ENCODE results near the gene RAB20. TPM values are rescaled to one million over a fixed set of nuclear protein-coding genes. Genes with fewer than 3 reads are reported as not detected.

The RAB20 gene
- total RNA-seq, 1 experiment from 2014 or later: 0.75 TPM

DNA sequence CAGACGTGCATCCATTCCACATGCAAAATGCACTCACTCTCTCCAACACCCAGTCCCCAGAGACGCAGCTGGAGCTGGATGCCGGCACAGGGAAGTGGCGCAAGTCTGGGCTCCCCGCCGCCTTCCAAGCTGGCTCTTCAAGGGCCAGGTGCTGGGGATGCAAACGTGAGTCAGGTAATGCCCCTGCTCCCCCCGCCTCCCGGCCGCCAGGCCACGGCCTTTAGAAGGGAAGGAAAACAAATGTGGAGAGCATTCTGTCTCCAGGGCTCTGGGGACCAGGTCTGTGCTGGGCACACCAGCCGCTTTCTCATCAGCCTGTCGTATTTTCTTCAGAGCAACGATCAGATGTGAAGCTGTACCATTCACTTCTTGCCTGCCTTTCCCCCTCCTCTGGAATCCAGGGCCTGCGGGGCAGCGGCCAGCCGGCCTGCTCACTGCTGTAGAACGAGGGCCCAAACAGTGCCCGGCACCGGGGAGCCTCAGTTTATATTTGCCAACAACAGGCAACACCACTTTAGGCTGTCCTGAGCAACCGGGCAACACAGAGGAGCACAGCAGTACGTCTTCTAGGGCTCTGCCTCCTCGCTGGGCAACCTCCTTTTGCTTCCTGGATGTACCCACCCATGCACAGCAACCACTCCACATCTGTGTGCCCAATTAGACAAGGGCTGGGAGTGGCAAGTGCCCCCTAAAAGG lies 3.8 kb downstream of the RAB20 start:
- in situ Hi-C loops (cut with HindIII; ENCODE audit: low sequenced_read_pairs): no loop called here
- DNase-seq (ENCODE audit: low spot score): no peak

DNA sequence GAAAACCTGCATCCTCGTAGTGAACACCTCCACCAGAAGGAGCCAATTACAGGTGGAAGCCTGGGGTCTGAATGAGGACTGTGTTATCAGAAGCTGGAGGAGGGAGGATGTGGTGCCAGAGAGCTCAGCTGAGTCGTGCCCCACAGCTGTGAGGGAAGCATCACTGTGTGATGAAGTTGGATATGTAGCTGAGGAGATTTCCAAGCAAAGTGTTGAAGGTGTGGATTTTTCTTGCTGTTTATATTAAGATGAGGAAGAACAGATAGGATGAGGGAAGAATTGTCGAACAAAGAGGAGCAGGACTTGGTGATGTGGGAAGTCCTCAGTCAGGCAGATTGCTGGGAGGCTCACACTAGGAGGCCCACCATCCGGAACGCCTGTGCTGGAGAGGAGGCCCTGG lies 4.4 kb downstream of the RAB20 start:
- DNase-seq (ENCODE audit: low spot score): no peak
- in situ Hi-C loops (cut with HindIII; ENCODE audit: low sequenced_read_pairs): no loop called here

DNA sequence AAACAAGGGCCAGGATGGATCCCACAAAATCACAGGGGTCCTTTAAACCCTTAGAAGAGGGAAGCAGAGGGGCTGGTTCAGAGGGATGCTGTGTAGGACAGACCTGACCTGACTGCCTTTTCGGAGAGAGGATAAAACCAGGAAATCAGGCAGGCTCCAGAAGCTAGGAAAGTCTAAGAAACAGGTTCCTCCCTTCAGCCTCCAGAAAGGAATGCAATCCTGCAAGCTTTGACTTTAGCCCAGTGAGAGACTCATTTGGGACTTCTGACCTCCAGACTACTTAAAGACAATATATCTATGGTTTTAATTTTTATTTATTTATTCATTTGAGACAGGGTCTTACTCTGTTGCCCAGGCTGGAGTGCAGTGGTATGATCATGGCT lies 5.3 kb downstream of the RAB20 start:
- in situ Hi-C loops (cut with HindIII; ENCODE audit: low sequenced_read_pairs): no loop called here
- no peak for DNase-seq (ENCODE audit: low spot score)

DNA sequence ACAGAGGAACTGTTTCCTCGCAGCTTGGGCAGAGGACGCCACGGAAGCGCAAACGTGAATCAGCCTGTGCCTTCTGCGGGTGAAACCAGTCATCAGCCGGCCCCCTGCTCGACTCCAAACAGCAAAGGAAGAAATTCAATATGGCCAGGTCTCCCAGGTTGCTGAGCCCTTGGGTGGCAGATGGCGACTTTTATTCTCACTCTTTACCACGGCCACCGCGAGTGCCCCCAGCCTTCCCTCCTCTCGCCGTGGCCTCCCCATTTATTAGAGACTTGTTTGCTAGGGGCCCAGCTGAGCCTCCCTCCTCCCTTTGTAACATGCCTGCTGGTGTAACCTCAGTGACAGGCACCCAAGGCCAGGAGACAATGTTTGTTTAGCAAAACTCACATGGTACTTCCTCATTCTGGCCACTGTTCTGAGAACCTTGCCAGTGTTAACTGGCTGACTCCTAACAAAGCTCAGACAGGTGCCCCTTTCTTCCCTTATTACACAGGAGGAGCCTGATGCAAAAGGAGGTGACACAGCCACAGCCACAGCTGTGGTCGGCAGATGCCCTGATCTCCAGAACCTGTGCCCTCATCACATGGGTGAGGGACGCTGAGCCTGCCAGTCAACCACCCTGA lies 5.8 kb downstream of the RAB20 start:
- no peak for DNase-seq (ENCODE audit: low spot score)
- in situ Hi-C loops (cut with HindIII; ENCODE audit: low sequenced_read_pairs): no loop called here

DNA sequence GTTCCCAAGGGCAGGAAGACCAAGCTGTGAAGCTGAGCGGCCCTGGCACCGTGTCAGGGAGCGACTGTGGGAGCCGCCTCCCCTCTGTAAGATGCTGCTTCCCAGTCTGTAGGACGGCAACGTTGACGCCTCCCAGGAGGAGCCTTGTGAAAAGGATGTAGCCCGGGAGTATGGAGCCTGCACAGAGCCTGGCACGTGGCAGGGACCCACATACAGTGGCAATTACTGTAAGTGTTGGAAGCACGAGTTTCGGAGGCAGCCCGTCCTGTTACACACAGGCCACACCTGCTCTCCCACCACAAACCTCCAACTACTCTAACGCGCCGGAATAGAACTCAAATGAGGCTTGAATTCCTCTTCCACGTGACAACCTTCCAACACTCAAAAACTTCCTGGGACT lies 6.6 kb downstream of the RAB20 start:
- no peak for DNase-seq (ENCODE audit: low spot score)
- in situ Hi-C loops (cut with HindIII; ENCODE audit: low sequenced_read_pairs): no loop called here

DNA sequence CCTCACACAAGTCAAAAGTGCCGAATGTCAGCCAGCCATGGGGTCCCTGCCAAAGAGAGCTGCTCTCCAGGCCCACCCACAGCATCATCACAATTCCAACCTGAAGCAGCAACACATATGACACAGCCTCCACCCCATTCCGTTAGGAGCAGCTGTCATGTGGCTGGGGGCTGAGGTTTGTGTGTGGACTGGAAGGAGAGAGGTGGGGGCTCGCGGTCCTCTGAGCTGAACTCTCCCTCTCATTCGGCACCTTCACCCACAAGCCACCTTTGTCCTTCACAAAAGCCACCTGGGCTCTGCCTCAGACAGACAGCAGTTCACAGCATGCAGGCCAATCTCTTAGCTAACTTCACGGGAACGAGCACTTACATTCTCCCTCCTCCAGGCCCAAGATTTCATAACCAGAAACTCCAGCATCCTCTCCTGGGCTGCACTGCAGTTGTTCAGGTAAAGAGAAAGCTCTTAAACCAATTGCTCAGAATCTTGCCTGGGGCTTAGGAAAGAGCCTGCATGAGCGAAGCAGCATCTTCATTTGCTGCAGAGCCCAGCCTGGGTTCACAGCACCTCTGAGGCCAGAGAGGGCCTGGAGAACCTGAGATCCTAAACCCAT lies 7.2 kb downstream of the RAB20 start:
- DNase-seq (ENCODE audit: low spot score): no peak
- in situ Hi-C loops (cut with HindIII; ENCODE audit: low sequenced_read_pairs): no loop called here

DNA sequence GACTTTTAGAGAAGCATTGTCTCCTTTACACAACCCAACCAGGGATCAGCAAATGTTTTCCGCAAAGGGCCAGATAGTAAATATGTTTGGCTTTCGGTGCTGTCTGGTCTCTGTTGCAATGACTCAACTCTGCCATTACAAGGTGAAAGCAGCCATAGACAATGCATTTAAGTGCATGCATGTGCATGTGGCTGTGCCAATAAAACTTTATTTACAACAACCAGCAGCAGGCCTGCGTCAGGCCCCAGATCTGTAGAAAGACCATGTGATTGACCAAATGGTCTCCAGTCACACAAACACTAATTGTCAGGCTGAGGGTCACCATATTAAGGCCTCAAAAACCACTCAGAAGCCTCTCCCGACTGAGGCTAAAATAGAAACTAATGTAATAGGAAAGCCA lies 8.1 kb downstream of the RAB20 start:
- in situ Hi-C loops (cut with HindIII; ENCODE audit: low sequenced_read_pairs): no loop called here
- no peak for DNase-seq (ENCODE audit: low spot score)

DNA sequence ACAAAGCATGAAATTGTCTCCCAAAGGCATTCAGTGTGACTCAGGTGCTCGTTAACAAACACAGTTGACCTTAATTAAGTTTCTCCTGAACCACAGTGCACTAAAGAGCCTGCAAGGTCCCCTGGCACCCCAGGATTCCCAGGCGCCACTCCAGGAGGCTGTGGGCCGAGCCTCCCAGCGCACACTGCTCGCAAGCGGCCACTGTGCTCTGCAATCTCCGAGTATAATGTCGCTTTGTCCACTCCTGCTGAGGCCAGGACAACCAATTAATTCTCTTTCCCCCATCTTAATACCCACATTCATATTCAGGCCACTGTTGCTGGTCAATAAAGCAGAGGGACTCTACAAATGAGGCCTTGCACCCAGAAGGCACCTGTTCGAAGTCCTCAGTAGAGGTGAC lies 8.8 kb downstream of the RAB20 start:
- no peak for DNase-seq (ENCODE audit: low spot score)
- in situ Hi-C loops (cut with HindIII; ENCODE audit: low sequenced_read_pairs): no loop called here

DNA sequence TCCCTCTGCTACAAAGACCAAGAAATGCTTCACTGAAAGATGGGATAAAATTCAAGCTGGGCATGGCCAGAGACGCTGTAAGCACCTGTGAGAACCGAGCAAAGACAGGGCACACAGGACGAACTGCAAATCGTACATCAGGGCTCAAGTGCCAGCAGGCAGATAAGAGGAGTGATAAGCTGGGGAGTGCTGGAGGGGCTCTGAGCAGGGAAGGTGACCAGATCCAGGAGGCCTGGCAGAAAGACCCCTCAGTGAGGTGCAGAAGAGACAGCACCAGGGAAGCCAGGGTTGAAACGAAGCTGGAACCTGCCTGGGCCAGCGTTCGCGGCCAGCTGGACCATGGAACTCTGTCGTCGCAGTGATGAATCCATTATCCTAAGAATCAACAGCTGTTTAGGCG lies 10.2 kb downstream of the RAB20 start:
- DNase-seq (ENCODE audit: low spot score): no peak

DNA sequence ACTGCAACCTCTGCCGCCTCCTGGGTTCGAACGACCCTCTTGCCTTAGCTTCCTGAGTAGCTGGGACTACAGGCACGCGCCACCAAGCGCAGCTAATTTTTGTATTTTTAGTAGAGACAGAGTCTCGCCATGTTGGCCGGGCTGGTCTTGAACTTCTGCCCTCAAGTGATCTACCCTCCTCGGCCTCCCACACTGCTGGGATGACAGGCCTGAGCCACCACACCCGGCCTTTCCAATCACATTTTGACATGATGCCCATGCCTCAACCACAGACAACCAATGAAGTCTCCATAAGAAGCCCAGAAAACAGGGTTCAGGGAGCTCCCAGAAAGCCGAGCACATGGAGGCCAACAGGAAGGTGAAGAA lies 11.7 kb downstream of the RAB20 start:
- in situ Hi-C loops (cut with HindIII; ENCODE audit: low sequenced_read_pairs): no loop called here
- DNase-seq (ENCODE audit: low spot score): no peak

More for the DNA sequence above, 10.2 kb downstream of the RAB20 start:
- in situ Hi-C loops (cut with HindIII; ENCODE audit: low sequenced_read_pairs): no loop called here

DNA sequence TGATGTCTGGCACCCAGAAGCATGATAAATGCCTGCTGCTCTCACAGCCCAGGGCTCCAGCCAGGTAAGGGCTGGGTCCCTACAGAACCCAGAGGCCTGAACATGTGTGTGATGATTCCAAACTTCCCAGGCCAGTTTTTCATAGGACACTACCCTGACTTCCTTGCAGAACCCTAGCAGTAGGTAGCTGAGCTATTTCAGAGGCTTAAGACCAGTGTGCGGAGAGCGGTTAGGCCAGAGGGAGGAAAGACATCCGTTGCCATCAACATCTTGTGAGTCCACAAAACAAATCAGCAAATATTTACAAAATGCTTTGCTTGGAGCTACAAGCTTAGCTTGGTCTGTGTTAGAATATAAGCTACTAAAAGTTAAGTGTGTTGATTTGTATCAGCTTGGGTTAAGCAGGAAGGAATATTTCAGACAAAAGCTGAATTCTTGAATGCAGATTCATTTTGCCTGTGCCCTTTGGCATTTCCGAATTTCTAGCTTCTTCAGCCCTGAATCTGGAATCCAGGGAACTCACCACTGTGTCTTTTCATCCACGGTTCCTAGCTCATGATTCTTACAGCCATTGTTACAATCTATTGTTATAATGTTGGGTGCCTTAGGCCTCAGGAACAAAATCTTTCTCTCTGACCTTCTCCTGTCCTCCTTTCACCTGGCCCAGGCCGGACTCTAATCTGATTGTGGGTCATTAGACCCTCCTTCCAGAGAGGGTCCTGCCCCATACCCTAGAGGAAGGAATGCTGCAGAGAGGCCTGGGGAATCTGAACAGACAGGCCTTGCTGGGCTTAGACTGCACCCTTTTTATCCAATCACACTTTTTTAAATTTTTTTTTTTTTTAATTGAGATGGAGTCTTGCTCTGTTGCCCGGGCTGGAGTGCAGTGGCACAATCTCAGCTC lies 12.4 kb downstream of the RAB20 start:
- in situ Hi-C loops (cut with HindIII; ENCODE audit: low sequenced_read_pairs): no loop called here
- DNase-seq (ENCODE audit: low spot score): no peak

DNA sequence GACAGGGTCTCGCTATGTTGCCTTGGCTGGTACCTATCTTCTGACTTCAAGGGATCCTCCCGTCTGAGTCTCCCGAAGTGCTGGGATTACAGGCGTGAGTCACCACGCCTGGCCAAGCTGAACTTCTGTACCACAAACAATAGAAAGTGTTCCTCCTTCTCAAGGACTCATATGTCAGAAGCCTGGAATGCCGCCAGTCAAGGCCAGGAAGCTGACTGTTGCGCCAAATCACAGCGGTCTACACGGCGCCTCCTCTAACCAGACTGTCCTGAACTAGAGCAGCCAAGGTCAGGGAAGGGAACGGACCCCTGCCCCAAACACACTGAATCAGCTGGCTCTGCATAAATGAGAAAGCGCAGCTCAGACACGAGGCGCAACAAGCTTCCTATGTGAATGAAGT lies 14.6 kb downstream of the RAB20 start:
- DNase-seq (ENCODE audit: low spot score): no peak
- in situ Hi-C loops (cut with HindIII; ENCODE audit: low sequenced_read_pairs): no loop called here

DNA sequence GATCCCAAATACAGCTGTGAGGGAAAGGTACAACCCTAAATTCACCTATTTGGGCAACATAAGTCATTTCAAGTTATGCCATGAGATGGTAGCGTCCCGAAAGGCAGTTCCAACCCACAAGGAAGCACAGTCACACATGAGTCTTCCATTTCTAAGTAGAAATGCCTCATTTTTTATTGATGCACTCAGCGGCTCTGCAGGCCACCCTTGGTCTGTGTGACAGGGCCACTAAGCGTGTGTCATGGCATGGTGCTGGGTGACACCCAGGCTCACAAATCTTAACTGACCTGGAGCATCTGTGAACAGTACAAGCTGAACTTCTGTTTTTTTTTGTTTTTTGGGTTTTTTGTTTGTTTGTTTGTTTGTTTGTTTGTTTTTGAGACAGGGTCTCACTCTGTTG lies 15.1 kb downstream of the RAB20 start:
- no peak for DNase-seq (ENCODE audit: low spot score)
- in situ Hi-C loops (cut with HindIII; ENCODE audit: low sequenced_read_pairs): no loop called here

DNA sequence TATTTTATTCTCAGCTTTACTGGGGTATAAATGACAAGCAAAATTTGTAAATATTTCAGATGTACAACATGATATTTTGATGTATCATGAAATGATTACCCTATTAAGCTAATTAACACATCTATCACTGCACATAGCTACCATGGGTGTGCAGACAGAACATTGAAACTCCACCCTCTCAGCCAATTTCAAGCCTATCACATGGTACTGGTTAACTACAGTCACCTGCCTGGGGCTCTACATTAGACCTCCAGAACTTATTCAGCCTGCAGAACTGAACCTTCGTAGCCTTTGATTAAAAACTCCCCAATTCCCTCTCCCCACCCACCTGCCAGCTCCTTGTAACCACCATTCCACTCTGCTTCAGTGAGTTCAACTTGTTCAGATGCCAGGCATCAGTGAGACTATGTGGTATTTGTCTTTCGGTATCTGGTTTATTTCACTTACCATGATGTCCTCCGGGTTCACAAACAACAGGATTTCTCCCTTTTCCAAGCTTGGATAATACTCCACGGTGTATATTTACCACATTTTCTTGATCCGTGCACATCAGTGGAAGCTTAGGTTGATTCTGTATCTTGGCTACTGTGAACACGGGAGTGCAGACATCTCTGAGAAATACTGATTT lies 19.2 kb downstream of the RAB20 start:
- DNase-seq (ENCODE audit: low spot score): no peak
- in situ Hi-C loops (cut with HindIII; ENCODE audit: low sequenced_read_pairs): no loop called here

DNA sequence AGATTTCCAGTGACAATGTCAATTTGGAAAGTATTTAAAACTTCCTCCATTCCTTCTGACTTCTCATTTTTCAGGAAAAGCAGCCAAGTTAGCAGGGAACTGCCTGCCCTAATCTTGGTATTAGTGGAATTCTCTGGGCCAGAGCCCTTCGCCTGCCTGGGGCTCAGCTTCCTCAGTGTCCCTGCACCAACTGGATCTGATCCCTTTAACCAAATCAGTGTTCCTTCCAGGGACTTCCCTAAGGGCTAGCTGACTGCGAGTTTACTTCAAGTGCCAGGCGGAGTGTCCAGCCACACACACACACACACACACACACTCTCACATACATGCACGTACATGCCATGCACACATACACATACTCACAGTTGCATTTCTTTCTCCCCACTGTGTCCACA lies 20.0 kb downstream of the RAB20 start:
- in situ Hi-C loops (cut with HindIII; ENCODE audit: low sequenced_read_pairs): no loop called here
- no peak for DNase-seq (ENCODE audit: low spot score)

DNA sequence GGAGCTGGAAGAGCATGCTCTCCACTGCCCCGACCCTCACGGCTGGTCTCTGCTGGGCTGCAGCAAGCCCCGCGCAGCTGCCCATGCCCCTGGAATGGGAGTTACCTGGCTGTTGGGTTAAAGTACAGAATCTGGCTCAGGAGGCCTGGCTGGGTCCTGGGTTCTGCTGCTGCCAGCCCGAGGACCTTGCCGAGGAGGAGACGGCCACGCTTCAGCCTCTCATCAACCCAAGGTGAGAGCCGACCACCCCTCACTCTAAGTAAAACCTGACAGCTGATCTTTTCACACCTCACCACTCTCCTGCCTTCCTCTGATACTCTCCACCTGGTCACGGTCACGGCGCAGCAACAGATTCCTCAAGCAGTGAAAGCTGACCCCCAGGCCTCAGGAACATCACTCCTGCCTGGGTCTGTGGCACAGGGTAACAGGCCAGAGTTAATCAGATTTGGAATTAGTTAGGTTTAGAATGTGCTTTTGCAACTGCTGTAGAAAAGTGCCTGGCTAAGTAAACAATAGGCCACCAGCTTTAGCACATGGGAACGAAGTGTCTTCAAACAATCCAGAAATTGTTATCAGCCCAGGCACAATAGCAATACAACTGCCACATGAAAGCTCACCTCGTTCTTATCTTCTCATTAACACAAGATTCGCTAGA lies 20.5 kb downstream of the RAB20 start:
- in situ Hi-C loops (cut with HindIII; ENCODE audit: low sequenced_read_pairs): no loop called here
- DNase-seq (ENCODE audit: low spot score): no peak

DNA sequence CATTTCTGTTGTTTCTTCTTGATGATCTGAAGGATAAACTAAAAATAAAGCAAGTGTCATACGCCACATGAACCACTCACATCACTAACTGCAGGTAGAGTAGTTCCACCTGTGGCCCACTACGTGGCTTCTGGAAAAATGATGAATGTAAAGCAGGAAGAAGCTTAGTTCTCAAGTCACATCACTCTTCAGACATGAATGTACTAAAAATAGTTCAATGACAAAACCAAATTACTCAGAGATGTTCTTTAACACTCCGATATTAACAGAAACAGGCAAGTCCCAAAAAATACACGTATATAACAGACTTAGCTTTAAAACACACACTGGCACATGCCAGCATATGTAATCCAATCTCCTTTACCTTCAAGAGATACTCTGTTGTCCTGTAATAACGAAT lies 21.6 kb downstream of the RAB20 start:
- in situ Hi-C loops (cut with HindIII; ENCODE audit: low sequenced_read_pairs): no loop called here
- DNase-seq (ENCODE audit: low spot score): no peak

DNA sequence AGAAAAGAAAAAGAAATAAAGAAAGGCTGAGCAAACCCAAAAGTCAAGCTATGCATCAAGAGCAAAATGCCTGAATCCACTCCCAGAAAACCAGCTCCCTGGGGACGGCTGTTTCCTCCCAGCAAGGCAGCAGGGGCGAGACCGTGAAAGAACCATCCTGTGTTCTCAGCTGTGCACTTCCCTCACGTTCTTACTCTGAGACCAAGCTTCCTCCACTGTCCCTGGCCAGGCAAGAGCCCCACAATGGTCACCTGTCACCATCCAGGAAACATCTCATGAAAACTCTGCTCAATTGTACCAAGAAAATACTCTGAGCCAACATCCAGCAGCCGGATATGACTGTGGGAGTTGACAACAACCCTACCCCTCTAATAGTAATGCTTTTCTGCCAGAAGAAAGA lies 22.9 kb downstream of the RAB20 start:
- in situ Hi-C loops (cut with HindIII; ENCODE audit: low sequenced_read_pairs): no loop called here
- DNase-seq (ENCODE audit: low spot score): no peak

DNA sequence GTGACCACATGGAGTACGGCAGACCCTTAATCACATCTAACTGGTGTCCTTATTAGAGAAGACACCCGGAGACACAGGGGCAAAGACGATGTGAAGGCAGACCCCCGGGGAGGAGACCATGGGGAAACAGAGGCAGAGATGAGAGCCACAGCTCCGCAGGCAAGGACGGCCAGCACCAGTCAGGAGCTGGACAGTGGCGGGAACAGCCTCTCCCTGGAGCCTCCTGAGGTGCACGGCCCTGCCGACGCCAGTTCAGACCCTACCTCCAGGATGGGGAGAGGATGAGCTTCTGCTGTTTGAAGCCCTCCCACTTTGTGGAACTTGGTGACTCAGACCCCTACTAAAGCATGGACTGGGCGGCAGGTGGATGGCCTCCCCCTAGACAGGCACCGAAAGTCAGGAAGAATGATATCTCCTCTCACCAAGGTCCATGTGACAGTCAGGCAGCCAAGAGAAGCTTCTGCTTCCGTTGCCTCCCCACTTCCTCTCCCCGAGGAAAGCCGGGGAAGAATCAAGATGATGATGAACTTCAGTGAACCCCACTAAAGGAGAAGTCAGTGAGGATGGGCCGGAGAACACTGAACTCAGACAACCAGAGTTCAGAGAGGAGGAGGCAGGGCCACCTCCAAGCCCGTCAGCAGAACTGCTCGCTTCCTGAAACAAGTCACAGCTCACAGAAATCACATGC lies 25.4 kb downstream of the RAB20 start:
- no peak for DNase-seq (ENCODE audit: low spot score)
- in situ Hi-C loops (cut with HindIII; ENCODE audit: low sequenced_read_pairs): no loop called here
